HS-27A (cell line): Measurements from ENCODE around the gene RSPO3.

ENCODE experiments used
- DNase-seq: peaks from one replicate; pipeline ENCODE4 v3.0.0-alpha.2; 2012; ENCODE audit warnings: low read depth, missing footprints

The RSPO3 gene

GRCh38 chr6:127162836-127163235 is 44.4 kb downstream of the RSPO3 start:
- no peak for DNase-seq

GRCh38 chr6:127164036-127164435 is 45.6 kb downstream of the RSPO3 start:
- DNase-seq, result no peak

- no peak for DNase-seq
Observed at GRCh38 chr6:127164565-127164964, 46.1 kb downstream of the RSPO3 start.

- no peak for DNase-seq
Observed at GRCh38 chr6:127173156-127173940, 54.9 kb downstream of the RSPO3 start.

- no peak for DNase-seq
Observed at GRCh38 chr6:127176146-127176545, 57.7 kb downstream of the RSPO3 start.

GRCh38 chr6:127177030-127177922 is 58.8 kb downstream of the RSPO3 start:
- no peak for DNase-seq

GRCh38 chr6:127177923-127178231 is 59.4 kb downstream of the RSPO3 start:
- no peak for DNase-seq

GRCh38 chr6:127178746-127179145 is 60.3 kb downstream of the RSPO3 start:
- DNase-seq, result no peak

GRCh38 chr6:127180426-127180825 is 62.0 kb downstream of the RSPO3 start:
- DNase-seq, result no peak

- DNase-seq, result no peak
Observed at GRCh38 chr6:127182501-127182900, 64.0 kb downstream of the RSPO3 start.

GRCh38 chr6:127185437-127185995 is 67.0 kb downstream of the RSPO3 start:
- no peak for DNase-seq

GRCh38 chr6:127186889-127187288 is 68.4 kb downstream of the RSPO3 start:
- DNase-seq, result no peak

GRCh38 chr6:127188744-127189143 is 70.3 kb downstream of the RSPO3 start:
- DNase-seq, result no peak

GRCh38 chr6:127190552-127190951 is 72.1 kb downstream of the RSPO3 start:
- DNase-seq, result no peak

- no peak for DNase-seq
Observed at GRCh38 chr6:127191716-127192115, 73.2 kb downstream of the RSPO3 start.

- no peak for DNase-seq
Observed at GRCh38 chr6:127192911-127193541, 74.6 kb downstream of the RSPO3 start.

- no peak for DNase-seq
Observed at GRCh38 chr6:127195833-127196232, 77.4 kb downstream of the RSPO3 start.

GRCh38 chr6:127198549-127198948 is 80.1 kb downstream of the RSPO3 start:
- no peak for DNase-seq

- no peak for DNase-seq
Observed at GRCh38 chr6:127199470-127199869, 81.0 kb downstream of the RSPO3 start.

GRCh38 chr6:127200114-127200513 is 81.6 kb downstream of the RSPO3 start:
- DNase-seq, result no peak

GRCh38 chr6:127201321-127201720 is 82.8 kb downstream of the RSPO3 start:
- DNase-seq, result no peak

- no peak for DNase-seq
Observed at GRCh38 chr6:127202676-127203075, 84.2 kb downstream of the RSPO3 start.

GRCh38 chr6:127204281-127204680 is 85.8 kb downstream of the RSPO3 start:
- DNase-seq, result no peak
